GM13977 (cell line): ENCODE measurements around the gene ABCB9.

ENCODE experiments used
- DNase-seq: peaks from one replicate; pipeline ENCODE4 v3.0.0; 2012; ENCODE audit warnings: low spot score
- in situ Hi-C: fragments of 300-500 bp; cut with MboI; formaldehyde crosslinking; loops from one replicate; pipeline ENCODE4 v1.12.0; 2022; ENCODE audit warnings: low sequenced_read_pairs, low pct_unique_long_range_greater_than_20kb, mixed read lengths, inconsistent platforms; ENCODE audit not compliant: unreplicated experiment
- TF ChIP-seq, protein P1 (sequence below): IDR thresholded peaks from 2 replicates; pipeline ENCODE4 v1.5.1; 2012; ENCODE audit warnings: mild to moderate bottlenecking, control low read depth; ENCODE audit not compliant: insufficient read depth; ENCODE audit errors: extremely low read depth, missing control alignments

The ABCB9 gene

DNA sequence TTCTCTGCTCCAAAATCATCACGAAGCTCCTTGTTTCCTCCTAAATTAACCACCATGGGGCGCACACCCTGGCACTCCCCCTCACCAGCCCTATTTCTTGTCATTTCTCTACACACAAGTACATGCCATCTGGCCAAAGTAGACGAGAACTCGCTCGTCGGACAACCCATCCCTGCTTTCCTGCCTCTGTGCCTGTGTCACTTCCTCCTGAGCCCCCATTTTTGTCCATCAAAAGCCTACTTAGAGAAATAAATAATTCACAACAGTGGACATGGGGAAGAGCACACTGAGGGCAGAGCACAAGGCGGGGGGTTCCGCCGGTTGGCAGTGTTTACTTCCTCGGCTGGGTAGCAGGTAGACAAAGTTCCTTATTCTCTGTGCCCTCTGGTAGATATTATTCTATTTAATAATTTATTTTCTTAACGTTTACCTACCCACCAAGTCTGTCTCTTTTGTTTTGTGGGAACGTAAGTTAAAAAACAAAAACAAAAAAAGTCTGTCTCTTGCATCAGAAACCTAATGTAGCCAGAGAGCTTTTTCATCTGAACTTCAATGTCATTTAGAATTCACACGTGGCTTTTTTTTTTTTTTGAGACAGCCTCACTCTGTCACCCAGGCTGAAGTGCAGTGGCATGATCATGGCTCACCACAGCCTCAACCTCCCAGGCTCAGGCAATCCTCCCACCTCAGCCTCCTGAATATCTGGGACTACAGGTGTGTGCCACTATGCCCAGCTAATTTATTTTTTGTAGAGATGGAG lies 76.3 kb downstream of the ABCB9 start:
- DNase-seq = no peak
- in situ Hi-C loops = no loop called here
- TF ChIP-seq, protein P1, sequence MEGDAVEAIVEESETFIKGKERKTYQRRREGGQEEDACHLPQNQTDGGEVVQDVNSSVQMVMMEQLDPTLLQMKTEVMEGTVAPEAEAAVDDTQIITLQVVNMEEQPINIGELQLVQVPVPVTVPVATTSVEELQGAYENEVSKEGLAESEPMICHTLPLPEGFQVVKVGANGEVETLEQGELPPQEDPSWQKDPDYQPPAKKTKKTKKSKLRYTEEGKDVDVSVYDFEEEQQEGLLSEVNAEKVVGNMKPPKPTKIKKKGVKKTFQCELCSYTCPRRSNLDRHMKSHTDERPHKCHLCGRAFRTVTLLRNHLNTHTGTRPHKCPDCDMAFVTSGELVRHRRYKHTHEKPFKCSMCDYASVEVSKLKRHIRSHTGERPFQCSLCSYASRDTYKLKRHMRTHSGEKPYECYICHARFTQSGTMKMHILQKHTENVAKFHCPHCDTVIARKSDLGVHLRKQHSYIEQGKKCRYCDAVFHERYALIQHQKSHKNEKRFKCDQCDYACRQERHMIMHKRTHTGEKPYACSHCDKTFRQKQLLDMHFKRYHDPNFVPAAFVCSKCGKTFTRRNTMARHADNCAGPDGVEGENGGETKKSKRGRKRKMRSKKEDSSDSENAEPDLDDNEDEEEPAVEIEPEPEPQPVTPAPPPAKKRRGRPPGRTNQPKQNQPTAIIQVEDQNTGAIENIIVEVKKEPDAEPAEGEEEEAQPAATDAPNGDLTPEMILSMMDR = no peak

DNA sequence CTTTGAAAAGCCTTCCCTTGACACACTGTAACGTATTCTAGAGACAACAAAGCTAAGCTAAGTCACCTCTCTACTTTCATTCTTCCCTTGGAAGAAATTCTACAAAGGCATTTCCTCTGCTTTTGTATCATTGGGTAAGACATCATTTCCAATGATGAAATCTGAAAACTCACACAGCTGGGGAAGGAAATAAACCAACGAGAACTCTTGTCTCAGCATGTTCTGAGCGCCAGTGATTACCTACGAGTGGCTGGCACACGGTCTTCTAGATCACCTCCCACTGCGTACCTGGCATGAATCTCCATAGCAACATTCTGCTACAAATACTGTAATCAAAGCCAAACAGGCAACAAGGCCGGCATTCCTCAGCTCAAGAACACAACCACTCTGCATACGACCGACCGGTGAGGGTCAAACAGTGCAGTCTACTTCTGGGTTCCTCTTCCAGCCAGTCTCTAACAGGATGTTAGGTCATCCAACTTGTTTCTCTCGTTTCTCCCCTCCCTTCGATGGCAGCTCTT lies 78.0 kb downstream of the ABCB9 start:
- TF ChIP-seq, protein P1 = no peak
- in situ Hi-C loops = no loop called here
- DNase-seq = no peak

DNA sequence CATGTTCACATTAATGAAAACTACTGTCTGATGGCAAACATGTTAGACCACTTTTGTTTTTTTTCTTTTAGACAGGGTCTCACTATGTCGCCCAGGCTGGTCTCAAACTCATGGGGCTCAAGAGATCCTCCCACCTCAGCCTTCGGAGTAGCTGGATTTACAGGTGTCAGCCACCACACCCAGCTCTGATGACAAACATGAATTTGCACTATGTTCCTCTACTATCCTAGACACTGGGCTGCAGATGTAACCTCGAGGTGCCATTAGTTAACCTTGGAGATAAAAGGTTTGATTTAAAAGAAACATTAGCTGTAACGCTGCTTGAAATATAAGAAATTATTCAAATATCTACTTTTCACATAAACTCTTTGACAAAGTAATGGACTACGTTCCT lies 78.4 kb downstream of the ABCB9 start:
- TF ChIP-seq, protein P1 = no peak
- in situ Hi-C loops = no loop called here
- no peak for DNase-seq

DNA sequence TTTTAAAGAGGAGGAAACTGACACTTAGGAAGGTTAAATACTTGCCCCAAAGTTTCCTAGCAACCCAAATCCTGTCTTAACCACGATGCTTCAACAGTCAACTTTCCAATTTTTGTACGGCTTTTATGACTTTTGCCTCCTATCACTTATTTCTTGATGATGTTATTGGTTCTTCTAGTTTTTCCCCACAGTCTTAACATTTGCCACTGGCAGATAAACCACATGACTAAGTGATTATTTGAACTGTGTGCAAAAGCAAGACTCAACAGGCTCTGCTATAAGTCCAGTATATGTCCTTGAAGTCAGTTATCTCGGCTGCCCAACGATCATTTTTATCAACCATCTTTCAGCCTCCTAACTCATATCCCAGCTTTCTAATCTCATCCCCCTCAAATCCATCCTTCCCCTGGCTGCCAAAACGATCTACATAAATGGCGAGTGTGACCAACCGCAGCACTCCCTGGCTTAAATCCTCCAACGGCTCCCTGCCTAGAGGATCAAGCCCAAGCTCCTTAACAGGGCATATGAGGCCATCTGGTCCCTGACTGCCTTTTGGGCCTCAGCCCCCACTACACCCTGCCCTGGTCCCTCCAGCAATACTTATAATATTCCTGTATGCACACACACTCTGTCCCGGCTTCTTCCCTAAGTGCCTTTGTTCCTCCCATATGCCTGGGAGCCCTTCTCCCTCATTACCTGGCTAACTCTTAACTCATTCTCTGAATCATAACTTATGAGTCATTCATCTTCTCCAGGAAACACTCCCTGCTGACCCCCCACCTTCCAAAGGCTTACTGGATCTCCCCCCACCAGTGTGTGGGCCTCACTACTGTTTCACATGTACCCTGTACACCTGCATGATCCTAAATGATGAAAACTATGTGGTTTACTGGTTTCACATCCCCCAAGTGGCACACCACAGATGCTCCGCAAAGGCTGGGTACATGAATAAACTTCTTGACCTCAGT lies 79.1 kb downstream of the ABCB9 start:
- DNase-seq = no peak
- TF ChIP-seq, protein P1 = no peak
- in situ Hi-C loops = no loop called here

DNA sequence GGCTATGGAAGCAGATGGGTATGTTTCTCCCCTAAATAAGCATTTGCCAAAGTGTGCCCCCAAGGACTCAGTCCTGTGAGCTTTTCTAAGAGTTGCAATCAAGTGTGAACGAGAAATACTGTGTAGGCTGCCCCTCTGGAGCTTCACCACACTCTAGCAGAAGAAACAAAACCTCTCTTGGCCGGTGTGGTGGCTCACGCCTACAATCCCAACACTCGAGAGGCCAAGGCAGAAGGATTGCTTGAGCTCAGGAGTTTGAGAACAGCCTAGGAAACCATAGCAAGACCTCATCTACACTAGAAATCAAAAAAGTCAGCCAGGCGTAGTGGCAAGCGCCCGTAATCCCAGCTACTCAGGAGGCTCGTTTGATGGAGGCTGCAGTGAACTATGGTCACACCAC lies 80.1 kb downstream of the ABCB9 start:
- TF ChIP-seq, protein P1 = no peak
- in situ Hi-C loops = no loop called here
- no peak for DNase-seq

DNA sequence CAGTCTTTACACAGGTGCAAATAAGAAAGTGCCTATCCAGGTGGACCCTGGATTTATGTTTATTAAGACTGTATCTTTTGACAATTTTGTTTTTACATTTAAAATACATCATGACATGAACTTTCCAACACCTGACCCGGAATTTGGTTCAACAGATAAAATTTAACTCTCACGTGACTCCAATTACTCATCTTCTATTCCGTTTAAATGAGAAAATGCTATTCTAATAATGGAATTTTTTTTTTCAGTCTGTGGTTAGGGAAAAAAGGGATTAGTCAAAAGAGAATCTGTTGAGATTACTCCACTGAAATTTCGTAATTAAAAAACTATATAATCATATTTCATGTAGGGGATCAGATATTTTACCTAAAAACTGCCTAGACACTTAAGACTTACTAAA lies 81.4 kb downstream of the ABCB9 start:
- DNase-seq = no peak
- in situ Hi-C loops = no loop called here
- TF ChIP-seq, protein P1 = no peak
